ENCODE data around the gene ATP5IF1. TPM values are rescaled to one million over a fixed set of nuclear protein-coding genes. Genes with fewer than 3 reads are reported as not detected.

ATP5IF1 gene
- total RNA-seq, 1 donor from 2014 or later, result 65.6 TPM

DNA sequence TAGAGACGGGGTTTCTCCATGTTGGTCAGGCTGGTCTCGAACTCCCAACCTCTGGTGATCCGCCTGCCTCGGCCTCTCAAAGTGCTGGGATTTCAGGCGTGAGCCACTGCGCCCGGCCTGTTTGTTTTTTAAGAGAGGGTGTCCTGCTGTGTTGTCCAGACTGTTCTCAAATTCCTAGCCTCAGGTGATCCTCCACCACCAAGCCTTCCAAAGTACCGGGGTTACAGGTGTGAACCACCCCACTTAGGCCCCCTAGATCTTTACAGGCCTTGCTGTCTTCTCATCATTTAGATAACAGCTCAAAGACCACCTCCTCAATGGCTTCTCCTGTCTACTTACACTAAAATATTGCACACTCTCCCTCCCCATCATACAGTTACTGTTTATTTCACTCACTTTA is 29.7 kb downstream of the ATP5IF1 start:
- no peak for DNase-seq

DNA sequence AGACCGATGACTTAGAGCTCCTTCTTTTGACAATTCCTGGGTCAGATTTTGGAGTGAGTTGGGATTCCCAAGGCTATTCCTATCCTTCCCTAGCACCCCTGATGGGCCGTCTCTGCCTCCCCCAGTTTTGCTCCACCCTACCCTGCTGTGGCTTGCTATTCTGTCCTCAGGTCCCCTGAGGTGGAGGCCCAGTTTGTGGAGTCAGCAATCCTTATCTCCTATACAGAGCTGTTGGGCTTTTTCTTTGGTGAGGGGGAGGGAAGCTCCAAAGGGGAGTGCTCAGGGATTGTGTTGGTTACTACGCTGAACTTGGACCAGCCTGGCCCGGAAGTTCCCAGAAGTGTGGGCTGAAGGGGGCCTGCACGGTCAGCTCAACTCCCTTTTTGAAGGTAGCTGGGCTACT is 31.0 kb downstream of the ATP5IF1 start:
- DNase-seq, result no peak

DNA sequence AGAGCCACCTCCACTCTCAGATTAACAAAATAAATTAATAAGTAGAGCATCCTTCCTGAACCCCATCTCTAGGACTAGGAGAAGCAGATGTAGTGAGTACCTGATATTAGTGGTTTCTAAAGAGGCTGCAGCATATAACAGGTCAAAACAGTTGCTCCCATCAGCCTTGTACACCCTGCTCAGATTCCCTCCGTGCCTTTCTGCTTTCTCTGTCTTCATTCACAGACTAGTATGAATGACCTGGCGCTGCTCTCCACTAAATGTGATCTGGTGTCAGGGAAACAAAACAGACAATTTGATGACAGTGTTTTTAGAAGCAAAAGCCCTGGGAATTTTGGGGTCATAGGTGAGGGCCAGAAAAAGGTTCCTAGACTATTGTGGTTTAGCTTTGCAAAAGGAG is 31.7 kb downstream of the ATP5IF1 start:
- no peak for DNase-seq

DNA sequence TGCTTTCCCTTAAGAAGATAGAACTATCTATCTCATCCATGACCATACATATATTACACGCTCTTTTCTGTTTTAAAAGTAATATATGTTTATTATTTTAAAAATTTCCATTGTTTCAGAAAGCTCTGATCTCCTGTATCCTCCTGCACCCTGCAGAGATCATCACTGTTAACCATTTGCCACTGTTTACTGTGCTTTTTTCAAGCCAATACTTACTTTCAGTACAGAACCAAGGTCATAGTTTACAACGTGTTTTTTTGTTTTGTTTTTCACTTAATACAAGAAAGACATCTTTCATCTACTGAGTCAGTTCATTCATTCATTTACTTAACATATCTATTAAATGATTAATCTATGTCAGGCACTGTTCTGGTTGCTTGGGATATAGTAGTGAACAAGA is 33.6 kb downstream of the ATP5IF1 start:
- no peak for DNase-seq

DNA sequence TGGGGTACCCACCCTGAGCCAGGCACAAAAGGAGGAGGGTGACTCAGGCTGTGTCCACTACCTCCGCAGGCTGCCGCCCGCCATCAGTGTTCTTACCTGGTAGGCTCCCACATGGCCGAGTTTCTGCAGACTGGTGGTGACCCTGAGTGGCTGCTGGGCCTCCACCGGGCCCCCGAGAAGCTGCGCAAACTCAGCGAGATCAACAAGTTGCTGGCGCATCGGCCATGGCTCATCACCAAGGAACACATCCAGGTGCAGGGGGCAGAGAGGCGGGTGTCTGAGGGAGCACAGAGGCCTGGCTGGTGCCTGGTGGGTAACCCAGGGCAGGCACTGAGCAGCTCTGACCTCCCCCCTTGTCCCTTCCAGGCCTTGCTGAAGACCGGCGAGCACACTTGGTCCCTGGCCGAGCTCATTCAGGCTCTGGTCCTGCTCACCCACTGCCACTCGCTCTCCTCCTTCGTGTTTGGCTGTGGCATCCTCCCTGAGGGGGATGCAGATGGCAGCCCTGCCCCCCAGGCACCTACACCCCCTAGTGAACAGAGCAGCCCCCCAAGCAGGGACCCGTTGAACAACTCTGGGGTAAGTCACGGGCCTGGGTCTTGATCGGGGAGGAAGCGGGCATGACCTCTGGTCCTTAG is 36.4 kb downstream of the ATP5IF1 start:
- DNase-seq, result no peak

DNA sequence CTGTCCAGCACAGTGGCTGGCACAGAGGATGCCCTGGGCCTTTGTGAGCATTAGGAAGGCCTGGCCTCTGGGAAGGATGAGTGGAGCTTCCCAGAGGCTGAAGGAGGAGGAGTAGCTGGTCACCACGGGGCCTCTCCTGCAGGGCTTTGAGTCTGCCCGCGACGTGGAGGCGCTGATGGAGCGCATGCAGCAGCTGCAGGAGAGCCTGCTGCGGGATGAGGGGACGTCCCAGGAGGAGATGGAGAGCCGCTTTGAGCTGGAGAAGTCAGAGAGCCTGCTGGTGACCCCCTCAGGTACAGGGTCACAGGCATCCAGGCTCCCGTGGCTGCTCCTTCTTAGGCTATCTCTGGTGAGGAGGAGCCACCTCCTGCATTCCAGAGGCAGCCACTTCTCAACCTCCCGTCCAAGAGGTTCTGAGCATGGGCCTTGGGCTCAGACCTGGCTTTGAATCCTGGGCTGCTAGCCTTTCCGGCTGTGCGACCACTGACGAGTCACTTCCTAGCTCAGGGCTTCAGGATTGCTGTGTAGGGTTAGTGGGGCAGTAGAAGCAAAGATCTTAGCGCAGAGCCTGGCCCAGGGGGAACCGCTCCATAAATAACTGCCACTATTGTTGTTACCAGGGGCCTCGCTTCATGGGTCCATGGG is 37.4 kb downstream of the ATP5IF1 start:
- DNase-seq, result no peak

DNA sequence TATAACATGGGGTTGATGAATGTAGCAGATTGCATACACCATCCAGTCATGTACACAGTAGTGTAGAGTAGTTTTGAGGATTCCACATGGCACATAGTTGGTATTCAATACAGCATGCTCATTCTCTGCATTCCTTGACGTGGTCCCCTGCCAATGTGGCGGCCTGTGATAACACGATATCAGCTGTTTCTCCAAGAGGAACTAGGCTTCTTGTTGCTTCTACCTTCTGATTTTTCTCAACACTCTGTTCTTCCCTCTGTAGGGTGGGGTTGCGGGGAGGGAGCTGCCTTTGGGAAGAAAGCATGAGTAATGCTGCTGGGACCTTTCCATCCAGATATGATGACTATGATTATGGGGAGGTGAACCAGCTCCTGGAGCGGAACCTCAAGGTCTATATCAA is 42.8 kb downstream of the ATP5IF1 start:
- DNase-seq, result no peak

DNA sequence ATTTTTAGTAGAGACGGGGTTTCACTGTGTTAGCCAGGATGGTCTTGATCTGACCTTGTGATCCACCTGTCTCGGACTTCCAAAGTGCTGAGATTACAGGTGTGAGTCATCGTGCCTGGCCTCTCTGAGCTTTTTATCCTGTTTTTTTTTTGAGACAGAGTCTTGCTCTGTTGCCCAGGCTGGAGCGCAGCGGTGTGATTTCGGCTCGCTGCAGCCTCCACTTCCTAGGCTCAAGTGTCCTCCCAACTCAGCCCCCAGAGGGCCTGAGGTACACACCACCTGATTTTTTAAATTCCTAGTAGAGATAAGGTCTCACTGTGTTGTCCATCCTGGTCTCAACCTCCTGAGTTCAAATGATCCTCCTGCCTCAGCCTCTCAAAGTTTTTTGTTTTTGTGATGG is 43.8 kb downstream of the ATP5IF1 start:
- DNase-seq, result no peak

DNA sequence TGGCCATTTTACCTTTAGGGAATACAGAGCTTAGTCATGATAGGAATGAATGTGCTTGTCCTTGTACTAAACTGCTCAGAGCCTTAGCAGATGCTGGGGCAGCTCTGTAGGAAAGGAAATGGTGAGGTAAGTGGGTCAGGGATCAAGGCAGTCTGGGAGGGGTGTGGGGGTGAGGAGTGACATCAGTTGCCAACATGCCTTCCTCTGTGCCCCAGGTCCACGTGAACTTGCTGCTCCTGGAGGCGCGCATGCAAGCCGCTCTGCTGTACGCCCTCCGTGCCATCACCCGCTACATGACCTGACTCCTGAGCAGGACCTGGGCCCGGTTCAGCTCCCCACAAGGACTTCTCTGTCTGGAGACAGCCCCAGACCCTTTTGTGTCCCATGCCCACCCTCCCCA is 44.6 kb downstream of the ATP5IF1 start:
- DNase-seq, result no peak

DNA sequence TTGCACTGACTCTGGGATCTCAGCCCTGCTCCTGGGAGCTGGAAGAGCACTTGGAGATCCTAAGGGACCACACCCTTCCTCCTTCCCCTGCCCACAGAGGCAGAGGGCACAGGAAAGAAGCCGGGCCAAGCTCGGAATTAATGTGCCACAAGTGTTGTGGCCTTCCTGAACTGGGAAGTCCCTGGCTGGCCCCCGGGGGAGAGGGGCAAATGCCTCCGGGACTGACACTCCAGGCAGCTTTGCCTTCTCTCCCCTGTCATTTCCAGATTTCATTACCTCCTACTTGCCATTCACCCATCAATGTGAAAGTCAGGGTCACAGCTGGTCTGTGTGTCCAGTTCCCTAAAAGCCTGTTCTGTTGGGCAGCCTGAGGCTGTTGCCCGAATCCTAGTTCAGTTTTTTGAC is 45.1 kb downstream of the ATP5IF1 start:
- no peak for DNase-seq

DNA sequence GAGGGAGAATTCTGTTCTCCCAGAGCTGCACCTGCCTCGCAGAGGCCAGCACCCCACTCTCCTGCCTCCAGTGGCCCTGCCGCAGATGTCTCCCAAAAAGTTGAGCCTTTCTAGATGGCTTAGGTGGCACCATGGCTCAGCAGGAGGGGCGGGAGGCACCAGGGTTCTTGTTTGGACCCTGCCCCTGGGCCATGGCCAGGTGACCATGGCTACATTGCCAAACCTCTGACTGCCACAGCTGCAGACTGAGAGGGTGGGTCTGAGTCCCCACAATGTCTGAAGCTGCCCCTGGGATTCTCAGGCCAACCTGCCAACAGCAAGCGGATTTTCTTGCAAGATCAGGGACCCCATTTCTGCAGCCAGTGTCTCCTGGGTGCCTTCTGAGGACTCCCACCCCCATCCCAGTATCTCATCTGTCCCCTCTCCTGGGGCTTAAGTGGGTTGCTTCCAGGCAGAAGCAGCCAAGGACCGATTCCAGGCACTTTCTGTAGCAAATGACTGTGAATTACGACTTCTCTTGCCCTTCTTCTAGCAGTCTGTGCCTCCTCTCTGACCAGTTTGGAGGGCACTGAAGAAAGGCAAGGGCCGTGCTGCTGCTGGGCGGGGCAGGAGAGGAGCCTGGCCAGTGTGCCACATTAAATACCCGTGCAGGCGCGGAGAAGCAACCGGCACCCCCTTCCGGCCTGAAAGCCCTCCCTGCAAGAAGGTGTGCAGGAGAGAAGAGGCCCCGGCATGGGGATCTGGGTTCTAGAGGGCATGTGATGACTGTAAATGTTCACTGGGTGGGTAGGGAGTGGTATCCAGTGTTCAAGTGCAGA is 45.9 kb downstream of the ATP5IF1 start:
- DNase-seq, result no peak

DNA sequence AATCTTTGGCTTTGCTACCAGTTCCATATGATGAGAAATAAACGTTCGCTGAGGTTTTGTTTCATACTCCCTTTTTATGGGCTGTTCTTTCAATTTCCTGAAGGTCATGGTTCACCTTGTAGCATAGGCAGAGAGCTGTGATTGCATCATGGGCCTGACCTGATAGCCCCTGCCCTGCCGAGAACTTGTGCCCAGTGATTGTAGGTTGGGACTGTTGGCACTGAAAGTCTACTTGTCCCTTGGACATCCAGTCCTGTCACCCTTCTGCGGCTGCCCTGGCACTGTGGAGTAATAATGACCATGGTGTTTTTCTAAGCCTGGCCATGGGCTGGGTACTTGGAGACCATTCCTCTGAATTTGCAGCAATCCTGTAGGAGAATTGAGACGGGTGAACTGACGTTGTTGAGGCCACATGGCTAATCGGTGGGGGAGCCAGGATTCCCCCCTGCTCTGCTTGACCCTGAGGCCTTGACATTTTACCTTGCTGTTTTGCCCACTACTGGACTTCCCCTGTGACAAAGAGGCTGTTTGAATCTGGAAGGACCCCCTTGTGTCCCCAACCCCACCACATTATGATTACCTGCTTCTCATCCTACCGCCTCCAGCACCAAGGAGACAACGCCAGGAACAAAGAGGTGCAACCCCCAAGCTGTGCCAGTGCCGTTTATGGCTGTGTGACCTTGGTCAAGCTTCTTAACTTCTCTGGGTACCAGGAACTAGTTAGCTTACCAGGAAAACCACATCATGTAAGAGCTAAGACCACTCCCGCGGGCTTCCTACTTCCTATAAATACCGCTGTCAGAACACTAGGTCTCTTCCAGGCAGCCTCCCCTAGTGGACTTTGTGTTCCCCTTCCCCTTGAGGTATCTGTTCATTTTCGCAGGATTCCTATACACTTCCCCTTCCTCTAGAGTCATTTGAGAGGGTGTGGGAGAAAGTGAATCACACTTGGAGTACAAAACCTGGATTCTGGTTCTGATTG is 46.8 kb downstream of the ATP5IF1 start:
- no peak for DNase-seq

DNA sequence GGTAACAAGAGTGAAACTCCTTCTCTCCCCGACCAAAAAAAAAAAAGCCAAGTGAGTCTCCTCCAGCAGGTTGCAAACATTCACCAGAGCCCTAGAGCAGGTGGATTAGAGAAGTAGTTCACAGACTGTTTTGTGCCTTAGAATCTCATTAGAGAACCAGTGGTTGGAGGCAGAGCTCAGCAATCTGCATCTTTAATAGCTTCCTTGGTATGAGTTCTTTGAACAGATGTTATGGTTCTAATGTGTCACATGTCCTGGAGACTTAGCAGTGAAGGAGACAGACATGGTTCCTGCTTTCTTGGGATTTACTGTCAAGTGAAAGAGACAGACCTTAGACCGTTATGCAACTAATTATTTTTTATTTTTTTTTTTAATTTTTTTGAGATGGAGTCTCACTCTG is 50.2 kb downstream of the ATP5IF1 start:
- no peak for DNase-seq

Other genes starting within 250 kb of the ATP5IF1 start
- gene EYA3, start 147.5 kb upstream of the ATP5IF1 start, total RNA-seq, result 10.9 TPM
- 3.1 TPM for gene PTAFR, start 59.4 kb upstream of the ATP5IF1 start, total RNA-seq
- gene DNAJC8, start 3.1 kb upstream of the ATP5IF1 start, total RNA-seq, result 31.5 TPM
- gene SESN2, start 23.4 kb downstream of the ATP5IF1 start, total RNA-seq, result 2.1 TPM
- 9.2 TPM for gene MED18, start 92.9 kb downstream of the ATP5IF1 start, total RNA-seq
- 17.9 TPM for gene PHACTR4, start 133.6 kb downstream of the ATP5IF1 start, total RNA-seq

Data from skin of body (tissue), 2 donors.